Skeletal muscle tissue (tissue), 4 donors: Measurements from ENCODE around the gene NCOA5. TPM values are rescaled to one million over a fixed set of nuclear protein-coding genes. Genes with fewer than 3 reads are reported as not detected.
A peak's percentile ranks its signal among the peaks of the same experiment; 100 is the strongest.

Source experiments
- H3K27ac ChIP-seq: one replicate; pipeline ENCODE4 v1.7.0; 2013; ENCODE audit warnings: mild to moderate bottlenecking, low read depth, low read length, inconsistent platforms
- H3K27me3 ChIP-seq, 3 donors: one replicate each; pipeline ENCODE4 v1.7.0; 2013; ENCODE audit warnings: low read length in 3 of 3; ENCODE audit not compliant: control insufficient read depth in 3 of 3, insufficient read depth in 3 of 3
- H3K36me3 ChIP-seq, 3 donors: one replicate each; pipeline ENCODE4 v1.7.0; 2013; ENCODE audit warnings: low read length in 3 of 3; ENCODE audit not compliant: control insufficient read depth in 3 of 3, insufficient read depth in 3 of 3
- H3K4me1 ChIP-seq, 3 donors: one replicate each; pipeline ENCODE4 v1.7.0; 2013; ENCODE audit warnings: low read length in 3 of 3, mild to moderate bottlenecking in 3 of 3; ENCODE audit not compliant: control insufficient read depth in 3 of 3, insufficient read depth in 3 of 3
- H3K4me3 ChIP-seq, 3 donors: one replicate each; pipeline ENCODE4 v1.7.0; 2013; ENCODE audit warnings: low read length in 3 of 3
- H3K9ac ChIP-seq, 3 donors: one replicate each; pipeline ENCODE4 v1.7.0; 2013; ENCODE audit warnings: low read length in 3 of 3, mild to moderate bottlenecking in 3 of 3, moderate library complexity in 2 of 3, low read depth in 1 of 3
- H3K9me3 ChIP-seq, 3 donors: one replicate each; pipeline ENCODE4 v1.7.0; 2013; ENCODE audit warnings: low read length in 3 of 3; ENCODE audit not compliant: control insufficient read depth in 3 of 3
- total RNA-seq: library from RNA; depleted of rRNA; stranded (reverse); fragments of >200 nt; gene quantifications from one replicate; pipeline ENCODE4 v1.2.3, GENCODE V29; 2014
- donor health status: Osteomylitis.

NCOA5 gene
- total RNA-seq, 1 donor from 2014 or later: 10.4 TPM

GRCh38 chr20:46065691-46066090 lies 24.1 kb downstream of the NCOA5 start:
- Histone ChIP-seq H3K4me1 (peaks cover 7 to 14% (median 10%) of the 10 kb centered on the region in 3 donors), H3K36me3 (peaks cover 76 to 88% (median 86%) of the 10 kb centered on the region in 3 donors), H3K9me3 (no peaks in the 10 kb centered on the region), H3K27ac (no peak overlapping the region), H3K4me3 (no peak overlapping the region), H3K27me3 (no peaks in the 10 kb centered on the region), H3K9ac (no peak overlapping the region)

- Histone ChIP-seq H3K36me3 (peaks cover 76 to 91% (median 90%) of the 10 kb centered on the region in 3 donors), H3K27me3 (no peaks in the 10 kb centered on the region), H3K4me3 (no peak overlapping the region), H3K9me3 (no peaks in the 10 kb centered on the region), H3K4me1 (peaks cover 7 to 17% (median 13%) of the 10 kb centered on the region in 3 donors), H3K27ac (no peak overlapping the region), H3K9ac (no peak overlapping the region)
These were observed 24.8 kb downstream of the NCOA5 start for GRCh38 chr20:46065006-46065405.

GRCh38 chr20:46063652-46064054 lies 26.1 kb downstream of the NCOA5 start:
- H3K27me3 ChIP-seq: peaks cover 0 to 3% (median 0%) of the 10 kb centered on the region in 3 donors
- no peaks in the 10 kb centered on the region for H3K9me3 ChIP-seq
- H3K36me3 ChIP-seq: peaks cover 72 to 79% (median 78%) of the 10 kb centered on the region in 3 donors

GRCh38 chr20:46063151-46063550 lies 26.6 kb downstream of the NCOA5 start:
- Histone ChIP-seq H3K27me3 (peaks cover 0 to 8% (median 2%) of the 10 kb centered on the region in 3 donors), H3K4me1 (peaks cover 14 to 28% (median 21%) of the 10 kb centered on the region in 3 donors), H3K27ac (no peak overlapping the region), H3K9ac (no peak overlapping the region), H3K9me3 (no peaks in the 10 kb centered on the region), H3K4me3 (no peak overlapping the region), H3K36me3 (peaks cover 71 to 75% (median 73%) of the 10 kb centered on the region in 3 donors)

More at GRCh38 chr20:46063652-46064054, 26.1 kb downstream of the NCOA5 start:
- Histone ChIP-seq H3K4me1 (peaks cover 10 to 23% (median 19%) of the 10 kb centered on the region in 3 donors), H3K4me3 (no peak overlapping the region), H3K9ac (no peak overlapping the region), H3K27ac (no peak overlapping the region)

- H3K27ac ChIP-seq: no peak overlapping the region
- peaks cover 19 to 31% (median 21%) of the 10 kb centered on the region in 3 donors for H3K4me1 ChIP-seq
- H3K27me3 ChIP-seq: peaks cover 2 to 14% (median 7%) of the 10 kb centered on the region in 3 donors
- no peaks in the 10 kb centered on the region for H3K9me3 ChIP-seq
- H3K4me3 ChIP-seq: no peak overlapping the region
- H3K36me3 ChIP-seq: peaks cover 66 to 71% (median 68%) of the 10 kb centered on the region in 3 donors
- no peak overlapping the region for H3K9ac ChIP-seq
These were observed 27.1 kb downstream of the NCOA5 start for GRCh38 chr20:46062621-46063020.

GRCh38 chr20:46062151-46062550 lies 27.6 kb downstream of the NCOA5 start:
- Histone ChIP-seq H3K4me1 (peaks cover 20 to 31% (median 21%) of the 10 kb centered on the region in 3 donors), H3K36me3 (peaks cover 64 to 69% (median 65%) of the 10 kb centered on the region in 3 donors), H3K27ac (no peak overlapping the region), H3K9me3 (no peaks in the 10 kb centered on the region), H3K9ac (no peak overlapping the region), H3K4me3 (no peak overlapping the region), H3K27me3 (peaks cover 6 to 17% (median 11%) of the 10 kb centered on the region in 3 donors)

- Histone ChIP-seq H3K27ac (no peak overlapping the region), H3K9ac (no peak overlapping the region), H3K27me3 (peaks cover 16 to 27% (median 23%) of the 10 kb centered on the region in 3 donors), H3K4me3 (no peak overlapping the region), H3K4me1 (peaks cover 20 to 31% (median 21%) of the 10 kb centered on the region in 3 donors), H3K36me3 (peaks cover 52 to 58% (median 54%) of the 10 kb centered on the region in 3 donors), H3K9me3 (no peaks in the 10 kb centered on the region)
These were observed 28.8 kb downstream of the NCOA5 start for GRCh38 chr20:46060975-46061374.

GRCh38 chr20:46060301-46060881 lies 29.4 kb downstream of the NCOA5 start:
- peaks cover 20 to 27% (median 27%) of the 10 kb centered on the region in 3 donors for H3K27me3 ChIP-seq
- H3K4me1 ChIP-seq: peaks cover 20 to 31% (median 21%) of the 10 kb centered on the region in 3 donors
- peaks cover 47 to 52% (median 48%) of the 10 kb centered on the region in 3 donors for H3K36me3 ChIP-seq
- no peak overlapping the region for H3K9ac ChIP-seq
- no peaks in the 10 kb centered on the region for H3K9me3 ChIP-seq
- no peak overlapping the region for H3K4me3 ChIP-seq
- H3K27ac ChIP-seq: no peak overlapping the region

- Histone ChIP-seq H3K4me1 (peaks cover 20 to 31% (median 21%) of the 10 kb centered on the region in 3 donors), H3K27me3 (peaks cover 26 to 27% (median 27%) of the 10 kb centered on the region in 3 donors), H3K4me3 (peak overlapping the region in 1 of 3 donors; percentile 40), H3K9me3 (no peaks in the 10 kb centered on the region), H3K9ac (no peak overlapping the region), H3K36me3 (peaks cover 30 to 35% (median 32%) of the 10 kb centered on the region in 3 donors), H3K27ac (no peak overlapping the region)
These were observed 31.0 kb downstream of the NCOA5 start for GRCh38 chr20:46058599-46059281.
